ENCODE measurements around the gene COL26A1. TPM values are rescaled to one million over a fixed set of nuclear protein-coding genes. Genes with fewer than 3 reads are reported as not detected.
"Not testable (repeated sequence)": the region's sequence is repeated elsewhere in the genome, so short reads cannot be mapped to it uniquely, and the experiment has no call there.

Gene COL26A1
- total RNA-seq, 2 donors from 2014 or later = not detected

- ATAC-seq; DNase-seq; intact Hi-C loops (cut with DNase I): not testable (repeated sequence)
These were observed 113.0 kb downstream of the COL26A1 start for GRCh38 chr7:101475691-101476090.

DNA sequence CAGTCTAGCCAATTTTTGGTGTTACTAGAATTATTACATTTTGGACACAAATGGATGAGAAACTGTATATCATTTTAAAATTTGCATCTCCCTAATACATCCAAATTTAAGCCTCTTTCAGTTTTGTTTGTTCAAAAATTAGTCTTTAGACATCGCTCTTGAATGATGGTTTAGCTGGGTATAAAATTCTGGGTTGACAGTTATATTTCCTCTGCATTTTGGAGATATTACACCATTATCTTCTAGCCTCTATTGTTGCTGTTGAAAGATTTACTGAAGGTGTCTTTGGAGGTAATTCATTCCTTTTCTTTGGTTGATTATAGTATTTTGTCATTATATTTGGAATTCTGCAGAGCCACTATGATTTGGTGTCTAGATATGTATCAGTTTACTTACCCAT, 116.5 kb downstream of the COL26A1 start:
- intact Hi-C loops (cut with DNase I) = no loop called here
- ATAC-seq (no peak), DNase-seq (no peak)

DNA sequence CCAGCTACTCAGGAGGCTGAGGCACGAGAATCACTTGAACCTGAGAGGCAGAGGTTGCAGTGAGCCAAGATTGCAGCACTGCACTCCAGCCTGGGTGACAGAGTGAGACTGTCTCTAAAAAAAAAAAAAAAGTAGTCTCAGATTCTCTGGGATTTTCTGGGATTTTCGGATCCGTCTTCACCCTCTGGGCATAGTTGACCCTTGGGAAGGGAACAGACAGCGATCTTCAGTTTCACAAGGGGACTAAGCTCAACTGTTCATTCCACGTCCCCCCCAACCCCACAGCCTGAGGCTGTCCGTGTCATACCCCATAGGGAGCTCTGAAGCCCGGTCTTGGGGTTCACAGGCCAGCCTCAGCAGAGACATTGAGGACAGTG, 123.4 kb downstream of the COL26A1 start:
- intact Hi-C loops (cut with DNase I) = not testable (repeated sequence)

GRCh38 chr7:101486433-101487104, 123.9 kb downstream of the COL26A1 start:
- ATAC-seq (peak in 1 of 2 donors; percentile 21), DNase-seq (peak; percentile 23)
- intact Hi-C loops (cut with DNase I) = no loop called here

More for the DNA sequence above, 123.4 kb downstream of the COL26A1 start:
- not testable (repeated sequence) for ATAC-seq, DNase-seq

DNA sequence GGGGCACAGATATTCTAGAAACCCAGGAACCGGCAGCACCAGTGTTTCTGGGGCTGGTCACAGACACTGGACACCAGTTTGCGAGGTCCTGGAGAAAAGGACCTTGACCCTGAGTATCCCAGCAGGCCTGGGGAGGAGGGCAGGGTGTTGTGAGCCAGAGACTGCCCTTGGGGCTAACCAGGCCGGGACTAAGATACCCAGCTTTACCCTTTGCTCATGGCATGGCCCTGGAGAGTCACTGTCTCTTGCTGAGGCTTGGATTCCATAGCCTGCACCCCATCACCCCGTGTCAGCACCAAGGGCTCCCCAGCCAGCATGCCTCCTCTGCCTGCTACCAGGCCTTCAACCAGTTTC, 124.4 kb downstream of the COL26A1 start:
- intact Hi-C loops (cut with DNase I) = no loop called here
- no peak for DNase-seq
- ATAC-seq = no peak

GRCh38 chr7:101487753-101488152, 125.1 kb downstream of the COL26A1 start:
- intact Hi-C loops (cut with DNase I) = no loop called here
- ATAC-seq = no peak

DNA sequence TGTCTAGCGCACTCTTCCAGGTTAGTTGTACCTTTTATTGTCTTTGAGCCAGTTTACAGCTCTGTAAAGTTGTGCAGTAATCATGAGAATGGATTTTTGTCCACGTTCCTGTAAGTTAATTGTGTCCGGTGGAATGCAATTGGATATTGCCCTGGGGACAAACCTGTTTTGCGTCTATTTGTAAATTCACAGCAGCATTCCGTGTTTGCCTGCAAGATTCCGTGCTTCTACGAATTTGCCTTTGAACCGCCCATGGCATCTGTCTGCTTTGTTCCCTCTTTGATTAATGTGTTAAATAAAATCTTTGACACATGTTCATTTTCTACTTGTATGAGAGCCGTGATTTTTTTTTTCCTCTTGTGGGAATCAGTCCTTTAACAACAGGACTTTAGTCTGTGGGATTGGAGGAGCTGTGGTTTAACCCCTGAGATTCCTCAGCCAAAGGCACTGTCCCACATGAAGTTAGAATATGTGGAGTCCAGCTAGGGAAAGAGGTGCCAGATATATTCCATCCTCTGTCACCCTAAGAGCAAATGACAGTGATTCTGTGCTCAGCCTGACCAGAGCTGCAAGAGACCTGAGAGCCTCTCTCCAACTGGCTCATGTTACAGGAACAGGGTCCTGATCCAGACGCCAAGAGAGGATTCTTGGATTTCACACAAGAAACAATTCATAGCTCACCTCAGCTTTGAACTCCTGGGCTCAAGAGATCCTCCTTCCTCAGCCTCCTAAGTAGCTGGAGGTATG, 126.3 kb downstream of the COL26A1 start:
- DNase-seq (no peak), ATAC-seq (no peak)
- intact Hi-C loops (cut with DNase I) = no loop called here

More at GRCh38 chr7:101487753-101488152, 125.1 kb downstream of the COL26A1 start:
- no peak for DNase-seq

DNA sequence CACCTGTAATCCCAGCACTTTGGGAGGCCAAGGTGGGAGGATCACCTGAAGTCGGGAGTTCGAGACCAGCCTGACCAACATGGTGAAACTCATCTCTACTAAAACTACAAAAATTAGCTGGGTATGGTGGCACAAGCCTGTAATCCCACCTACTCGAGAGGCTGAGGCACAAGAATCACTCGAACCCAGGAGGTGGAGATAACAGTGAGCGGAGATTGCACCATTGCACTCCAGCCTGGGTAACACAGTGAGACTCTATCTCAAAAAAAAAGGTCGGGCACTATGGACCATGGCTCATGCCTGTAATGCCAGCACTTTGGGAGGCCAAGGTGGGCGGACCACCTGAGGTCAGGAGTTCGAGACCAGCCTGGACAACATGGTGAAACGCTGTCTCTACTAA, 127.8 kb downstream of the COL26A1 start:
- intact Hi-C loops (cut with DNase I); ATAC-seq; DNase-seq: not testable (repeated sequence)

DNA sequence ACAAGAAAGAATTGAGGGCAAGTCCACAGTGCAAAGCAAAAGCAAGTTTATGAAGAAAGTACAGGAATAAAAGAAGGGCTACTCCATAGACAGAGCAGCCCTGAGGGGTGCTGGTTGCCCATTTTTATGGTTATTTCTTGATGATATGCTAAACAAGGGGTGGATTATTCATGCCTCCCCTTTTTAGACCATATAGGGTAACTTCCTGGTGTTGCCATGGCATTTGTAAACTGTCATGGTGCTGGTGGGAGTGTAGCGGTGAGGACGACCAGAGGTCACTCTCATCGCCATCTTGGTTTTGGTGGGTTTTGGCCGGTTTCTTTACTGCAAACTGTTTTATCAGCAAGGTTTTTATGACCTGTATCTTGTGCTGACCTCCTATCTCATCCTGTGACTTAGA, 128.8 kb downstream of the COL26A1 start:
- intact Hi-C loops (cut with DNase I); DNase-seq; ATAC-seq: not testable (repeated sequence)

GRCh38 chr7:101494602-101495329, 132.1 kb downstream of the COL26A1 start:
- intact Hi-C loops (cut with DNase I) = no loop called here
- ATAC-seq (no peak), DNase-seq (no peak)

- ATAC-seq (no peak), DNase-seq (no peak)
- intact Hi-C loops (cut with DNase I) = no loop called here
These were observed 133.3 kb downstream of the COL26A1 start for GRCh38 chr7:101496017-101496416.

GRCh38 chr7:101501351-101501750, 138.7 kb downstream of the COL26A1 start:
- intact Hi-C loops (cut with DNase I) = no loop called here
- ATAC-seq (no peak), DNase-seq (no peak)

DNA sequence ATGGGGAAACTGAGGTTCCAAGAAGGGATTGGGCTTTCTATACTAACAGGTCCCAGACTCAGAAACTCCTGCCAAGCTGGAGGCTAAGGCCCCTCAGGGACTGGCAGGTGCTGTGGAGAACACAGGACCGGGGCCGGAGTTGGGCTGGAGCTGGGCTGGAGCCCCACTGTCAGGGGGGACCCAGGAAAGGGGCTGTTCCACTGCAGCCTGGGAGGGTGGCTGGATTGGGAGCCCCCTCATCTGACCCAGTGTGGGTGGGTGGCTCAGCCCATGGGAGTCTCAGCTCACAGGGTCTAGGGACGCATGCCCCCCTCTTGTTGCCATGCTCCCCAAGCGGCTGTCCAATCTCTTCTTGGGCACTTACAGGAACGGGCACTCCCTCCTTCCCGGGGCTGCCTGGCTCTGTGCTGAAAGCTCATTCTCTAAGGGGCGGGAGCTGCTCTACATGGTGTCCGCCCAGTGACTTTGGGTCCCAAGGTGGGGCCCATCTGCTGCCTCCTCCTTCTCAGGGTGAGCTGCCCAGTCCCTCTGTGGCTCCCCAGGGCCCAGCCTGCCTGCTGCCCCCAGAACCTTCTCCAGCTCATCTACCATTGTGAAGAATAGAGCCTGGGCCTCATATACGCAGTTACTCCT, 139.9 kb downstream of the COL26A1 start:
- DNase-seq (no peak), ATAC-seq (no peak)
- intact Hi-C loops (cut with DNase I) = no loop called here

GRCh38 chr7:101505510-101505909, 142.8 kb downstream of the COL26A1 start:
- ATAC-seq; DNase-seq; intact Hi-C loops (cut with DNase I): not testable (repeated sequence)

GRCh38 chr7:101506531-101506930, 143.9 kb downstream of the COL26A1 start:
- intact Hi-C loops (cut with DNase I) = no loop called here
- DNase-seq (no peak), ATAC-seq (no peak)

- DNase-seq (no peak), ATAC-seq (no peak)
- intact Hi-C loops (cut with DNase I) = no loop called here
These were observed 144.7 kb downstream of the COL26A1 start for GRCh38 chr7:101507327-101507726.

GRCh38 chr7:101507791-101508252, 145.1 kb downstream of the COL26A1 start:
- no peak for DNase-seq
- no peak for ATAC-seq
- intact Hi-C loops (cut with DNase I) = no loop called here

DNA sequence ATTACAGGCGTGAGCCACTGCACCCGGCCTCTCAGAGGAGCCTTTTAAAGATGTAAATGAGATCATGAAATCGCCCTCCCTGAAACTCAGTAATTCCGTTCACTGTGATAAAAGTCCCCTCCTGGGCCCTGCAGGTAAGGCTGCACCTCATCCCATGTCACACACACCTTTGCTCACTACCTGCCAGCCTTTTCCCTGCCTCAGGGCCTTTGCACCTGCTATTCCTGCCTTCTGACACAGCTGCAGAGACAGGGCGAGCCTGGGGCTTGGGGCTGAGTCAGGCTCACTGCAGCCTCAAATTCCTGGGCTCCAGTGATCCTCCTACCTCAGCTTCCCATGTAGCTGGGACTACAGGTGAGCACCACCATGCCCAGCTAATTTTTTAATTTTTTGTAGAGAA, 147.6 kb downstream of the COL26A1 start:
- ATAC-seq (no peak), DNase-seq (no peak)
- intact Hi-C loops (cut with DNase I) = no loop called here

GRCh38 chr7:101511965-101512364, 149.3 kb downstream of the COL26A1 start:
- DNase-seq (no peak), ATAC-seq (no peak)
- intact Hi-C loops (cut with DNase I) = no loop called here

DNA sequence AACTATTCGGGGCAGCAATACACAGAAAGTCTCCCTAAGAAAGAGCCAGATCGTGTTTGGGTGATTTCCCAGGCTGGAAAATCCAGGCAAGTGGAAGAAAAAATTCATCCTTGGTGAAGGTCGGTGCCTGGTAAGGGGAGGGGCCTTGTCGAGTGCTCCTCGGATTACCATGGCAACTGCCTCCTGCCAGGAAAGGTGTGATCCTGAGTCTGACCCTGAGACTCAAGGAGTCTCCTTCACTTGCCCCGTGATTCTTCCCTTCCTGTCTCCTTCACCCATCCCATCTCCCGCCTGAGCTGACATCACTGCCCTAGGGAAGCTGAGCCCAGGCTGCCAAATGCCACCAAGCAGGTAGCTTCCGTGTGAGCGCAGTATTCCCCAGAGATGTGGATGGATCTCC, 154.2 kb downstream of the COL26A1 start:
- intact Hi-C loops (cut with DNase I) = no loop called here
- ATAC-seq (no peak), DNase-seq (no peak)
